AG20443 (cell line): ENCODE results near the gene TMEM14C.
A peak's percentile ranks its signal among the peaks of the same experiment; 100 is the strongest.
"Not testable (repeated sequence)": the region's sequence is repeated elsewhere in the genome, so short reads cannot be mapped to it uniquely, and the experiment has no call there.

Experiments
- DNase-seq: peaks from one replicate; pipeline ENCODE4 v3.0.0; 2012; ENCODE audit warnings: low spot score, mixed read lengths

Gene TMEM14C

GRCh38 chr6:10720960-10721849 is 1.7 kb upstream of the TMEM14C start:
- DNase-seq, result not testable (repeated sequence)

GRCh38 chr6:10721850-10722569 is 860 bp upstream of the TMEM14C start:
- DNase-seq, result no peak

- DNase-seq, result no peak
Measured at GRCh38 chr6:10722570-10722819, 375 bp upstream of the TMEM14C start.

GRCh38 chr6:10723567-10723881 is 654 bp downstream of the TMEM14C start:
- no peak for DNase-seq

GRCh38 chr6:10725044-10725443 is 2.2 kb downstream of the TMEM14C start:
- DNase-seq, result no peak

DNA sequence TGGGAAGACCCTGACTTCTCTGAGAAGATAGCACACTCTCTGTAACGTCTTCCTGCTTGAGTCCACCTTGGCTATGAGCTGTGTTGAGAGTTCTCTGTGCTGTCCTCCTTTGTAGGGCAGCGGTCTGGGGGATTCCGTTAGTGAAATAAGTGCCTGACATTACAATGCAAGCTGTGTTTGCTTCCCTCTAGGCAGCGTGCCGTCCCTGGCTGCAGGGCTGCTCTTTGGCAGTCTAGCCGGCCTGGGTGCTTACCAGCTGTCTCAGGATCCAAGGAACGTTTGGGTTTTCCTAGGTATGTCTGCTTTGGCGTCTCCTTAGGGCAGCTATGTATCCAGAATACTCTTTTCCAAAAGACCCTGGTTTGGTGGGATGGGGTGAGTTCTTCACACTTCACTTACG is 2.8 kb downstream of the TMEM14C start:
- no peak for DNase-seq

- DNase-seq, result no peak
Measured at GRCh38 chr6:10730254-10730653, 7.4 kb downstream of the TMEM14C start.

DNA sequence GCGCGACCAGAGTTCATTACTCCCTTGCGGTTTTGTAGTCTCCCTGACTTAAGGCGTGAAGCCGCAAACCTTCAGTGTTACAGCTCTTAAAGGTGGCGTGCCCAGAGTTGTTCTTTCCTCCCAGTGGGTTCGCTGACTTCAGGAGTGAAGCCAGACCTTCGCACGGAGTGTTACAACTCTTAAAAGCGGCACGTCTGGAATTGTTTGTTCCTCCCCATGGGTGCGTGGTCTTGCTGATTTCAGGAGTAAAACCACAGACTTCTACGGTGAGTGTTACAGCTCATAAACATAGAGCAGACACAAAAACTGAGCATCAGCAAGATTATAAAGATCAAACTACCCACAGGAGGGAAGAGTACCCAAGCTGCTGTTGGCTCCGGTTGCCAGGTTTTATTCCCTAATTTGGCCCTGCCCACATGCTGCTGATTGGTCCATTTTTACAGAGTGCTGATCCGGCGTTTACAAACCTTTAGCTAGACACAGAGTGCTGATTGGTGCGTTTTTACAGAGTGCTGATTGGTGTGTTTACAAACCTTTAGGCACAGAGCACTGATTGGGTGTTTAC is 10.4 kb downstream of the TMEM14C start:
- no peak for DNase-seq

DNA sequence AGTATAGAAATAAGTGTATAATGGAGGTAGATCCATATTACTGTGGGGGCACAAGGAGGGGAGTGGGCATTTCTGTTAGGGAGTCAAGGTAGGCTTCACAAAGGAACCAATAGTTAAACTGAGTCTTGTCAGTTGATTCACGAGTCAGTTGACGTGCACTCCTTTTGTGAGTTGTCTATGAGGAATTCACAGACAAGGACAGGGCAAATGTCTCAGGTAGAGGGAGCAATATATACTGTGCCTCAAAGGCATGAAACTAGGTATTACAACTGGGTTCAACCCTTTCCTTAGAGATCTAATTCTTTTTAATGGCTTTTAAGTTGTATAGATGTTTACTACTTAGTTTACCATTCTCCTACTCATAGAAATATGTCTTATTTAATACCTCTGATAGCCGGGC is 11.0 kb downstream of the TMEM14C start:
- DNase-seq, result no peak

DNA sequence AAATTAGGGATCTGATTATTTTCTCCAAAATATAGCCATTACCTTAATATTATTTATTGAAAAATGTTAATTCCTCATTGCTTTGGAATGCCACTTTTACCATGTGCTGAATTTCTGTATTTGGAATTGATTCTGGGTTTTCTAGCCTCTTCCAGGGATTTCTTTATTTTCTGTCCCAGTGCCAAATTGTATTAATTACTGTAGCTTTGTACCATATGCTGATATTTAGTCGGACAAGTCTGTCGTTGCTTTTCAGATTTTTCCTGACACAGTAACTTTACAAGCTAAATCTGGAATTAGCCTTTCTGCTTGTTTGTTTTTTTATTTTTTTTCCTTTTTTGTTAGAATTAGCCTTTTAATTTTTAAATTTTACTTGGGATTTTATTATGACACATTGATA is 13.9 kb downstream of the TMEM14C start:
- no peak for DNase-seq

- no peak for DNase-seq
Measured at GRCh38 chr6:10740061-10740460, 17.2 kb downstream of the TMEM14C start.

- DNase-seq, result not testable (repeated sequence)
Measured at GRCh38 chr6:10741643-10742042, 18.8 kb downstream of the TMEM14C start.

GRCh38 chr6:10742251-10742650 is 19.4 kb downstream of the TMEM14C start:
- no peak for DNase-seq

DNA sequence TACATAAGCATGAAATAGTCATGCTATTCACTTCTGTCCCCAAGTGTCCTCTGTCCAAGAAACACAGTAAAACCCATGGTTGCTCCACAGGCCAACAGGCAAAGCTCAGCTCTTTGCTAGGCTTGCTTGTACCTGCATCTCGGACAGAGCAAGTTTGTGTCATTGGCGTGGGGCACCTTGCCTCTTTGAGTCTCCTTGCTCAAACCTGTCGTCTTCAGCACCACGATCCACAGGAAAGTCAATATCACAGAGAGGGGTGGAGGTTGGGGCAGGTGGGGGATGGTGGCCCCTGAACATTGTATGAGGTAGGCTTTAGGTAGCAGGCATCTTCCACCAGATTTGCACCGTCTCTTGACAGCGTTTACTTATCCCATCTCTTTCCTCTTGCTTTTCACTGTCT is 20.6 kb downstream of the TMEM14C start:
- DNase-seq, result no peak

DNA sequence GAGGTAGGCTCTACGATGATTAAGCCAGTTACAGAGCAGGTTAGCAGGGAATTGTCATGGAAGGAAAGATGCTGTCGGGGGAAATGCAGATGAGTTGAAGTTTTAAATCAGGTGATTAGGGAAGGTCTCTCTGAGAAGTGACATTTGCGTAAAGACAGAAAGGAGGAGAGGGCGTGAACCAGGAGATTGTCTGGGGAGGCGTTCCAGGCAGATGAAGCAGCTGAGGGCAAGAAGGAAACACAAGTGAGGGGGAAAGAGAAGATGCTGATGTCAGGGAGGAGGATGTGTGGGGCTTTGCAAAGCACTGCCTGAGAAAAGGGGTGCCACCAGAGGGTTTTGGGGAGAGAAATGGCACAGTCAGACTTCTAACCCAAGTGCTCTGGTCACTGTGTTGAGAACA is 22.2 kb downstream of the TMEM14C start:
- DNase-seq, result no peak

DNA sequence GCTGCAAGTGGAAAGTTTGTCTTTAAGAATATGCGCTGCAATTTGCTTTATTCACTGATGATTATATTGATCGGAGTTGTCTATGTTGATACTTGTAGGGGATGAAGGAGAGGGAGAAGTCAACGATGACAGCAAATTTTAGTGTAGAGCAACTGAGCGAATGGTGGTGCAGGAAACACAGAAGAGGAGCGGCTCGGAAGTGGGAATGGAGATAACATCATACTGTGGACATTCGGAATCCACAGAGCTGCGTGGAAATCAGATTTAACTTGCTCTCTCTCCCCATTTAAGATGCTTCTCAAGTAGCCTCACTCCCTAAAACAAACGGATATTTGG is 24.0 kb downstream of the TMEM14C start:
- no peak for DNase-seq

GRCh38 chr6:10747251-10747972 is 24.5 kb downstream of the TMEM14C start, which contains the start of gene TMEM14B:
Gene TMEM14B, plus strand, starts transcription at chr6:10747805. Its CDS starts 1,441 bp downstream, at chr6:10749246.
- peak; percentile 100 for DNase-seq

DNA sequence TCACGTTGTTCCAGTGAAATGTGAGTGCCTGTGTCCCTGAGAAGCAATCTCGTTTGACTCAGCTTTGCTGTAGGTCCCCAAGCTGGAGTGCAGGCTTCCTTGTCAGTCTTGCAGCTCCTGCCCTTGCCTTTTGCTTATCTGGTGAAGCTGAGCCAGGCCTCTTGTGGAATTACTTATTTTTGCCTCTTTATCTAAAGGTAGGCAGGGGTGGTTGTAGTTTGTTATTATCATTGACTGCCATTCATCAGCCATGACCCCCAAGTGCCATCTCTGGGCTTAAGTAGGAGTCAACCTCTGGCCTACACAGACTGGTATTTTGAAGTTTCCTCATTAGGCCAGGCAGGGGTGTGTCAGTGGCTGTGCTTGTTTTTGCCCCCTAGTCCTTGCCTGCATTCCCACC is 26.9 kb downstream of the TMEM14C start:
- no peak for DNase-seq

DNA sequence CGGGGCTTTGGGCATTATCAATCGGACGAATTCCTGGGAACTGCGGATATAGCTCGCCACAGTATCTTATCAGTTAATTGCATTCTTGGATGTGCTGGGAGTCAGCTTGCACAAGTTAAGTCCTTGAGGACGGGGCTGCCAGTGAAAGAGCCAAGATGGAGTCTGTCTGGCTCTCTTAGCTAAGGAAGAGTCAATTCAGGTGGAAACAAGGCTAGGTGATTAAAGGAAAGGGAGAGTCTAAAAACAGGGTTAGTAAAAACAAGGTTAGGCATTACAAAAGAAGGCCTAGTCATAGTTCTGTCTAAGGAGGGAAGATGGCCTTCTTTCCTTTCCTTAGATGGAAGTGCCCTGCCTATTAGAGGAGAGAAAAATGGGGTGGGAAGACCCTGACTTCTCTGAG is 27.7 kb downstream of the TMEM14C start:
- not testable (repeated sequence) for DNase-seq

DNA sequence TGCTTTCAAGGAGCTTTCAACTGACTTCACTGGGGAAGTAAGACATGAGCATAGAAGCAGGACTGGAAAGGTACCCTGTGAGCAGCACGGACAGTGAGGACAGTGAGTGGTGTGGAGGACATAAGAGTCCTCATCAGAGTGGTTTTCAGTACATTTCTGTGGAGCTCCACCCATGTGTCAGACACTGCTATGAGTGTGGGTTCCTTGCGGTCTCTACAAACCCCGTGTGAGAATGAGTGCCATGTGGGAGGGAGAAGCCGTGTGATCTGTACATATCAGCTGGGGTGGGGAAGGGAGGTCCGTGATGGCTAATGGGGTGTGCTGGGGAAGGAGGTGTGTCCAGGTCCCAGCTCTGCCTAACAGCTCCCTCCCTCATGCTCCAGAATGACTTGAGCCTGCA is 28.9 kb downstream of the TMEM14C start:
- not testable (repeated sequence) for DNase-seq

- DNase-seq, result no peak
Measured at GRCh38 chr6:10756085-10756484, 33.2 kb downstream of the TMEM14C start.

DNA sequence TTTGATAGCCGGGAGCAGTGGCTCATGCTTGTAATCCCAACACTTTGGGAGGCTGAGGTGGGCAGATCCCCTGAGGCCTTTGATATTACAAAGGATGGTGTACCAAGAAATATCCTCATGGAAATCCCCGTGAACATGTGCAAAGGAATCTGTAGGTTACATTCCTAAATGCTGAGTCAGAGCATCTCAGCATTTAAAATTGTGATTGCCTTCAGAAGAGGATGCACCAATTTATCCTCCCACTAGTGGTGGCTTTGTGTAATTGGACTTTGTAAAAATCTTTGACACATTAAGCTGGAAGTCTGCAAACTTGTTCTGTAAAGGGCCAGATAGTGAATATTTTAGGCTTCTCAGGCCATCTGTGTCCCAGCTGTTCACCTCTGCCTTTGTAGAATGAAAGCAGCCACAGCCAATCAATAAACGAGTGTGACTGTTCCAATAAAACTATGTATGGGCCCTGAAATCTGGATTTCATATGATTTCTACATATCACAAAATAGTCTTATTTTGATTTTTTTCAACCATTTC is 36.5 kb downstream of the TMEM14C start:
- DNase-seq, result peak; percentile 51
